ENCODE data around the gene NSMCE1.

NSMCE1 gene

DNA sequence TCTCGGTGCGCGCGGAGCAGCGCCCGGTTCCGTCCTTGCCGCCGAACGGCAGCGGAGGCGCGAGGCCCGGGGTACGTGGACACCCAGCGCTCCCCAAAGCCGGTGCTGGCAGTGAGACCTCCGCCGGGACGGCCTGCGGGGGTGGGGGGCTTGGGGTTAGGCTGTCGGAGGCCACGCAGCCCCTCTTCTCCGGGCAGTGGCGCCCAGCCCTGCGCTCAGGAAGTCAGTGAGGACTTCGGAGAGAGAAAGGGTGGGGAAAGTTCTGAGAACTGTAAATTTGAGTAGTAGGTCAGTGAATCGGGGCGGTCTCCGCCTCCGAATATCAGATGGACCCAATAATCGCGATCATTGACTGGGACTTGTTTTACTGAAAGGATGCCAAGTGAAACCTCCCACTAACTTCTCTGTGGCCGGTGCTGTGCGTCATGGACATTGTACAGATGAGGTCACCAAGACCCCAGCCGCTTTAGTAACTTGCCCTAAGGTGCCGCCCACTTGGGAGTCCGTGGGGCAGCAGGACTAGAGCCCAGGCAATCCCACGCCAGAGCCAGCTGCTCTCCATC is 45.7 kb upstream of the NSMCE1 start:
- peak overlapping the region; percentile 73 for H3K4me3 ChIP-seq (ENCODE audit: control insufficient read depth, low read depth, low read length)
- DNase-seq (ENCODE audit: low read depth) = peak; percentile 98
- TF ChIP-seq, protein P1, sequence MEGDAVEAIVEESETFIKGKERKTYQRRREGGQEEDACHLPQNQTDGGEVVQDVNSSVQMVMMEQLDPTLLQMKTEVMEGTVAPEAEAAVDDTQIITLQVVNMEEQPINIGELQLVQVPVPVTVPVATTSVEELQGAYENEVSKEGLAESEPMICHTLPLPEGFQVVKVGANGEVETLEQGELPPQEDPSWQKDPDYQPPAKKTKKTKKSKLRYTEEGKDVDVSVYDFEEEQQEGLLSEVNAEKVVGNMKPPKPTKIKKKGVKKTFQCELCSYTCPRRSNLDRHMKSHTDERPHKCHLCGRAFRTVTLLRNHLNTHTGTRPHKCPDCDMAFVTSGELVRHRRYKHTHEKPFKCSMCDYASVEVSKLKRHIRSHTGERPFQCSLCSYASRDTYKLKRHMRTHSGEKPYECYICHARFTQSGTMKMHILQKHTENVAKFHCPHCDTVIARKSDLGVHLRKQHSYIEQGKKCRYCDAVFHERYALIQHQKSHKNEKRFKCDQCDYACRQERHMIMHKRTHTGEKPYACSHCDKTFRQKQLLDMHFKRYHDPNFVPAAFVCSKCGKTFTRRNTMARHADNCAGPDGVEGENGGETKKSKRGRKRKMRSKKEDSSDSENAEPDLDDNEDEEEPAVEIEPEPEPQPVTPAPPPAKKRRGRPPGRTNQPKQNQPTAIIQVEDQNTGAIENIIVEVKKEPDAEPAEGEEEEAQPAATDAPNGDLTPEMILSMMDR (conservative IDR thresholded peaks at IDR 0.05; ENCODE audit: control insufficient read depth, insufficient read depth, low read depth, low read length) = no peak

DNA sequence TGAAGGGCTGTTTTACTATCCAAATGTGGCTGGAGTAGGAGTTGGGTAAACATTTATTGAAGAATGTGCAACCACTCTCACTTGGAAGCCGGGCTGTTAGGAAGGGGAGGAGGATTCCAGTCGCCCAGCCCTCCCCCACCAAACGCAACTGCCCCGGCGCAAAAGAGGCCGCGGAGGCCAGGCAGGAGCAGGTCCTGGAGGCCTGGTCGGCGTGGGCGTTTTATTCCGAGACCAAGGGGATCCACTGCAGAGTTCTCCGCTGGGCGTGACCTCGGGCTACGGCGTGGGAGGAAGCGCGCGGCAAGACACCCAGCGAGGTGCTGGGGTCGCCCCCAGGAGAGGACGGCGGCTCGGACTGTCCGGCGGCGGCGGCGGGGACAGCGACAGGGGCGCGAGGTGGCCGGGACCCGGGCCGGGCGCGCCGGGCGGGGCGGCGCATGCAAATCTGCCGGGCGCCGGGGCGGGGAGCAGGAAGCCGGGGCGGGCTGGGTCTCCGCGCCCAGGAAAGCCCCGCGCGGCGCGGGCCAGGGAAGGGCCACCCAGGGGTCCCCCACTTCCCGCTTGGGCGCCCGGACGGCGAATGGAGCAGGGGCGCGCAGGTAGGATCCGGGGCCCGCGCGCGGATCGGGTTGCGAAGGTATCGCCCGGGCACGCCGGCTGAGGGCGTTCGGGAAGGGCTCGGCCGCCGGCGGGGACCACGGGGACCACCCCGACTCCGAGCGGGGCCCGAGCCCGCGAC is 45.0 kb upstream of the NSMCE1 start, which contains the start of gene IL4R:
Gene IL4R (plus strand): TSS at position 553 of the 739 bp plus-strand sequence. CDS start 26,230 bp downstream, outside the sequence.
- DNase-seq (ENCODE audit: low read depth) = peak; percentile 83
- H3K4me3 ChIP-seq (ENCODE audit: control insufficient read depth, low read depth, low read length) = peak within 1 kb of the TSS; percentile 73
- TF ChIP-seq, protein P1 (conservative IDR thresholded peaks at IDR 0.05; ENCODE audit: control insufficient read depth, insufficient read depth, low read depth, low read length) = no peak

DNA sequence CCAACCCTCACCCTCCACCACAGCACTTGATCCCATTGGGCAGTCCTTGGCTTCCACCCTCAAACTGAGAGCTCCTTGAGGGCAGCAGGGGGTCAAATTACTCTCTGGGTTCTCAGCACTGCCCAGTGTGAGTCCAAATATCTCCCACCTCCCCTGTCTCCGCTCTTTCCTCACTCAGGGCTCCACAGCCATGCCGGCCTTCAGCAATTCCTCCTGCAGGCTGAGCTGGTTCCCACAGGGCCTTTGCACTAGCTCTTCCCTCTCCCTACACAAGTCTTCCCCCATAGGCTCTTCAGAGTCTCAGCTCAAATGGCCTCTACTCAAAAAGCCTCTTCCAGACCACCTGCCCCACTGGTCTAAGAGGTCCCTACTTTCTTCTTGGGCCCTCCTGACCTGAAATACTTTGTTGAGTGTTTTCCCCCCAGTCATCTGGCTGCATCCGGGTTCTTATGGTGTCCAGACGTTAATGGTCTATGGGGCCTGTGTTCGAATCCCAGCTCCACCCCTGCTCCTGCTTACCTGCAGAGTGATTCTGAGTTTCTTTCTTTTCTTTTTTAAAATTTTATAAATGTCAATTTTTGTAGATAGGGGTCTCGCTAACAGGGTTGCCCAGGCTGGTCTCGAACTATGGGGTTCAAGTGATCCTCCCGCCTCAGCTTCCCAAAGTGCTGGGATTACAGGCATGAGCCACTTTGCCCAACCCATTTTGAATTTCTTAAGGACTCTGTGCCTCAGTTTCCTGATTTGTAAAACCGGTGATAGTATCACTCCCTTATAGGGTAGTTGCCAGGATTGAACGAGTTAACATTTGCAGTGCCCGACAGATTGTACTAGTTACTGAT is 44.2 kb upstream of the NSMCE1 start:
- DNase-seq (ENCODE audit: low read depth) = no peak
- TF ChIP-seq, protein P1 (conservative IDR thresholded peaks at IDR 0.05; ENCODE audit: control insufficient read depth, insufficient read depth, low read depth, low read length) = no peak
- H3K4me3 ChIP-seq (ENCODE audit: control insufficient read depth, low read depth, low read length) = peak overlapping the region; percentile 49

DNA sequence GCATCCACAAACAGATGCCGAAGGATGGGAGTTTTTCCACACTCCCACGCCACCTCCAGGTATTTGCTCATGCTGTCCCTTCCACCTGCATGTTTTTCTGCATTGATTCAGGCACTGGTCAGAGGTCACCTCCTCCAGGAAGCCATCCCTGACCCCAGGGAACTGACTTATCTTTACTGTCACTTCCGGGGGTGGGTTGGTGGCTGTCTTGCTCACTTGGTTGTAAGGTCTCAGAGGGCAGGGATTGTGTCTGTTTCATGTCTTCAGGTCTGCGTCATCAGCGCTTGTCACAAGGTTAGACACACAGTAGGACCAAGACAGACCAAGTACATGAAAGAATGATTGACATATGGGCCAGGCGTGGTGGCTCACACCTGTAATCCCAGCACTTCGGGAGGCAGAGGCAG is 43.3 kb upstream of the NSMCE1 start:
- no peak overlapping the region for H3K4me3 ChIP-seq (ENCODE audit: control insufficient read depth, low read depth, low read length)
- no peak for DNase-seq (ENCODE audit: low read depth)
- TF ChIP-seq, protein P1 (conservative IDR thresholded peaks at IDR 0.05; ENCODE audit: control insufficient read depth, insufficient read depth, low read depth, low read length) = no peak

DNA sequence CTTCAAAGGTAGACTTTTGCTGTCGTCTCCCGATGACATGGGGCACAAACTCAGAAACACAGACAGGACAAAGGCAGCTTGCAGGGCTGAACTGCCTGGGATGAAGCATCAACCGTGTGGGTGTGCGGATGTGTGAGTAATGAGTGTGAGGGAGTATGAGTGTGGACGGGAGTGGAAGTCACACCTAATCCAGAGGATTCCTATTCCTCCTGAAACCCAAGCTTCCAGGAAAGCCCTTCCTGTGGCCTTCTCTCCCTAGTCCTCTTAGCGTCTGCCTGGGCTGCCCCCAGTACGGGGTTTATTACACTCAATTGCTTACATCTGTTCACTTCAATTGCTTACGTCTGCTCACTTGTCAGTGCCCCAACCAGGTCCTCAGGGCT is 42.9 kb upstream of the NSMCE1 start:
- H3K4me3 ChIP-seq (ENCODE audit: control insufficient read depth, low read depth, low read length) = no peak overlapping the region
- TF ChIP-seq, protein P1 (conservative IDR thresholded peaks at IDR 0.05; ENCODE audit: control insufficient read depth, insufficient read depth, low read depth, low read length) = no peak
- DNase-seq (ENCODE audit: low read depth) = peak; percentile 63

DNA sequence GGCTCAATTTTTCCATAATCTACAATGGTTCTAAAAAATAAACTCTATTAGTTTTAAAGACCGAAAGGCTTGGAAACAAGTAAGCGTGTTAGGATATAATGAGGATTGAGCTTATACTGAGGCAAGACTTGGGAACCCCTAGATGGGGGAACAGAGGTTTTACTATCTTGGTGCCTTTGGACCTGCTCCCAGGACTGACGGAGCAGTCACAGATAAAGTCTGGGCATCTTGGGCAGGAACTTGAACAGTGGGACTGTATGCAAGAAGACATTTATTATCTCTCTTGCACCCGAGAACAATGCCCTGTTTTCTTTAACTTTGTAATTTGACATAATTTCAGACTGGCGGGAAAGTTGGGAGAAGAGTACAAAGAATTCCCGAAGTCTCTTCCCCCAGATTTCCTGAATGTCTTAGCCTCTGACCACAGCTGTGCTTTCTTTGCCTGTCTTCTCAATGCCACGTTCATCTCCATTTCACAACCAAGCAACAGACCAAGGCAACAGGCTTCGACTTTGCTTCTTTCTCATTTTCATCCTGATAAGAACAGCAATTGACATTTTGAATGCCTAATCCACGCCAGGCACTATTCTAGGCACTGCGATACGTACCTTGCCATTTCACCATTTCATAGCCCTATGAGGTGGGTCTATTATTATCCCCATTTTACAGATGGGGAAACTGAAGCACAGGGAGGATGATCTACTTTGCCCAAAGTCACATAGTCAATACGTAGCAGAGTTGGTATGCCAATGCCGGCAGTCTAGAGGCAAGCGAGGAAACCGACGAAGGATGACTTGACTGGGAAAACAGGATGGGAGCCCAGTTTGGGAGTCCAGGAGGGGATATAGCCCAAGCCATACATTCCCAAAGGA is 42.2 kb upstream of the NSMCE1 start:
- TF ChIP-seq, protein P1 (conservative IDR thresholded peaks at IDR 0.05; ENCODE audit: control insufficient read depth, insufficient read depth, low read depth, low read length) = no peak
- H3K4me3 ChIP-seq (ENCODE audit: control insufficient read depth, low read depth, low read length) = no peak overlapping the region
- DNase-seq (ENCODE audit: low read depth) = no peak

Measured in fibroblast of mammary gland (primary cell).